Lung (tissue), 12 donors: ENCODE results near the gene STPG1. TPM values are rescaled to one million over a fixed set of nuclear protein-coding genes. Genes with fewer than 3 reads are reported as not detected.

Source experiments
- ATAC-seq: fragments of 200-7000 bp; cut with Tn5 transposase; one replicate; pipeline ENCODE4 v1.9.1; 2020; ENCODE audit warnings: moderate number of reproducible peaks; ENCODE audit not compliant: insufficient read depth, low FRiP score
- DNase-seq, 3 donors: peaks; one replicate each; pipeline ENCODE4 v3.0.0-alpha.2; 2013 to 2017
- H3K27ac ChIP-seq, 2 donors: one replicate each; pipeline ENCODE4 v1.5.1; 2013; ENCODE audit warnings: mild to moderate bottlenecking in 2 of 2, moderate library complexity in 2 of 2, control low read depth in 1 of 2, inconsistent platforms in 1 of 2, low read depth in 1 of 2, low read length in 1 of 2
- H3K27me3 ChIP-seq, 3 donors: one replicate each; pipeline ENCODE4 v1.5.1; 2013; ENCODE audit warnings: low read length in 2 of 3; ENCODE audit not compliant: control insufficient read depth in 3 of 3, insufficient read depth in 3 of 3
- H3K36me3 ChIP-seq, 4 donors: one replicate each; pipeline ENCODE4 v1.5.1; 2013; ENCODE audit warnings: low read length in 4 of 4, mild to moderate bottlenecking in 1 of 4, moderate library complexity in 1 of 4; ENCODE audit not compliant: control insufficient read depth in 4 of 4, insufficient read depth in 4 of 4
- H3K4me1 ChIP-seq, 5 donors: one replicate each; pipeline ENCODE4 v1.5.1; 2013; ENCODE audit warnings: low read length in 5 of 5, mild to moderate bottlenecking in 2 of 5, moderate library complexity in 1 of 5; ENCODE audit not compliant: control insufficient read depth in 5 of 5, insufficient read depth in 5 of 5
- H3K4me3 ChIP-seq: one replicate; pipeline ENCODE4 v1.5.1; 2013; ENCODE audit warnings: mild to moderate bottlenecking, control low read depth, moderate library complexity
- H3K9ac ChIP-seq, 2 donors: one replicate each; pipeline ENCODE4 v1.5.1; 2013; ENCODE audit warnings: low read length in 2 of 2, control low read depth in 1 of 2; ENCODE audit not compliant: insufficient read depth in 1 of 2
- H3K9me3 ChIP-seq, 4 donors: one replicate each; pipeline ENCODE4 v1.5.1; 2013; ENCODE audit warnings: low read length in 3 of 4, mild to moderate bottlenecking in 1 of 4, moderate library complexity in 1 of 4; ENCODE audit not compliant: control insufficient read depth in 4 of 4, insufficient read depth in 3 of 4
- WGBS, 2 donors: extraction: QIAGEN DNeasy Blood & Tissue Kit; methylation state at CpG; one replicate each; pipeline ENCODE4 v1.1.7; 2013; 5-methylcytosine and 5-hydroxymethylcytosine counted together
- polyA plus RNA-seq, 2 donors: library from polyadenylated mRNA; stranded (reverse); fragments of 200-250 nt; gene quantifications; one replicate each; pipeline ENCODE4 v1.2.1, GENCODE V29; 2013
- total RNA-seq, 2 donors: library from RNA; depleted of rRNA in 1 of 2; stranded (reverse); fragments of >200 nt in 1 of 2; gene quantifications; one replicate each; pipeline ENCODE4 v1.2.1, GENCODE V29; 2014 to 2021
- TF ChIP-seq, protein P1 (sequence below): IDR thresholded peaks from 2 replicates; pipeline ENCODE4 v1.5.1; 2012; ENCODE audit warnings: mild to moderate bottlenecking; ENCODE audit errors: control extremely low read depth, extremely low read depth
- donor health status: control.
- donor health status: control.
- donor health status: Bipolar disorder and iron deficiency.
- donor health status: healthy.
- donor health status: DM: yes; HTN: yes; CAD: no.

Gene STPG1
- total and polyA plus RNA-seq, 4 donors, result 6.7 to 13.5 (median 9.8) TPM

DNA sequence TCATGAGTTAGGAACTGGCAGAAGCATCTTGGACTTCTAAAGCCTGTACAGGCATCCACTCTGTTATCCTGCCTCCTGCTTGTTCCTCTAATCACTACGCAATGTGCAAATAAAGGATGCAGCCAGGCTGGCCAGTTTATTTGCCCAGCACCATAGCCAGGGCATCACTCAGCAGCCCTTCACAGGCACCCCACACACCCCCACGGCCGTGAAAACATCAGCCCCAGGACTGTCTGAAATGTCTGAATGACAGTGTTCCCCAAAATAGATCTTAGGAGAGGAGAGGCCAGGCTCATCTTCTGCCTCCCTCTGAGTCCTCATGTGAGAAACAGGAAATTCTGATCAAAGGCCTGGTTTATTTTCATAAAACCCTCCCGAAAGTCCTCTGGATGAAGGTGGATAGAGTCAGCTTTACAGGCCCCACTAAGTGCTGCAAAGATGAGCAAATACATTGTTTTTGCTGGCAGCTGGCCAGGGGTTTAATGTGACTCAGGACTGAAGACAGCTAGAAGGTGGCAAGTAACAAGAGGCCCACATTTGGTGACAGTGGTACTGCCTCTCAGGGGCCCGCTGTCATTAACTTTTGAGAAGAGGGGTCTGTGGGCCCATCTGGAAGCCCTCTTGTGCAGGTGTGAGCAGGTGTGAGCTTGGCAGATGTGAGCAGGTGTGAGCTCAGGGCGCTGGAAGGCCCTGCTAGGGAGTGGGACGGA is 61.5 kb downstream of the STPG1 start:
- no peaks in the 10 kb centered on the region for H3K4me1 ChIP-seq
- H3K36me3 ChIP-seq, result no peaks in the 10 kb centered on the region
- H3K9me3 ChIP-seq, result no peaks in the 10 kb centered on the region
- TF ChIP-seq, protein P1, sequence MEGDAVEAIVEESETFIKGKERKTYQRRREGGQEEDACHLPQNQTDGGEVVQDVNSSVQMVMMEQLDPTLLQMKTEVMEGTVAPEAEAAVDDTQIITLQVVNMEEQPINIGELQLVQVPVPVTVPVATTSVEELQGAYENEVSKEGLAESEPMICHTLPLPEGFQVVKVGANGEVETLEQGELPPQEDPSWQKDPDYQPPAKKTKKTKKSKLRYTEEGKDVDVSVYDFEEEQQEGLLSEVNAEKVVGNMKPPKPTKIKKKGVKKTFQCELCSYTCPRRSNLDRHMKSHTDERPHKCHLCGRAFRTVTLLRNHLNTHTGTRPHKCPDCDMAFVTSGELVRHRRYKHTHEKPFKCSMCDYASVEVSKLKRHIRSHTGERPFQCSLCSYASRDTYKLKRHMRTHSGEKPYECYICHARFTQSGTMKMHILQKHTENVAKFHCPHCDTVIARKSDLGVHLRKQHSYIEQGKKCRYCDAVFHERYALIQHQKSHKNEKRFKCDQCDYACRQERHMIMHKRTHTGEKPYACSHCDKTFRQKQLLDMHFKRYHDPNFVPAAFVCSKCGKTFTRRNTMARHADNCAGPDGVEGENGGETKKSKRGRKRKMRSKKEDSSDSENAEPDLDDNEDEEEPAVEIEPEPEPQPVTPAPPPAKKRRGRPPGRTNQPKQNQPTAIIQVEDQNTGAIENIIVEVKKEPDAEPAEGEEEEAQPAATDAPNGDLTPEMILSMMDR, result no peak
- ATAC-seq (no peak), DNase-seq (no peak)
- H3K27me3 ChIP-seq, result no peaks in the 10 kb centered on the region
- 77 to 90% methylated on average over 7 of the region's 7 CpGs for WGBS, 2 donors
- H3K27ac ChIP-seq, result no peak overlapping the region
- H3K9ac ChIP-seq, result no peak overlapping the region
- no peak overlapping the region for H3K4me3 ChIP-seq

DNA sequence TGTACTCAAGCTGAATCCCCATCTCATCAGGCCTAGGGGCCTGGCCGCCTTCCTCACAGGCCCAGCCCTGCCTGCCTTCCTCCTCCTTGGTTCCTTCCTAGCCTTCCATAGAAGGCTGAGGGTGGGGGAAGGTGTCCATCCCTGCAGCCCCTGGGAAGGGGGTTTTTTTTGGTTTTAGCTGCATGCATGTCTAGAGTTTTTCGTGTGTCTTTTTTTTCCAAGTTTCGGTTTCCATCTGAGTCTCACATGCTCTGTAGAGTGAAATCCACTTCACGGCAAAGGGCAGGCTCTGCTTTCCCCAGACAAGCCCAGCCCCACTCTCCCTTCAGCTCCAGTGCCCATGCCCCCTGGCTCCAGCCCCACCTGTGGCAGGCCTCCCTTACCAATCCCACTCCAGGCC is 62.3 kb downstream of the STPG1 start:
- H3K9ac ChIP-seq, result no peak overlapping the region
- ATAC-seq, result no peak
- TF ChIP-seq, protein P1, result no peak
- no peaks in the 10 kb centered on the region for H3K9me3 ChIP-seq
- no peaks in the 10 kb centered on the region for H3K27me3 ChIP-seq
- 89% methylated on average over 4 of the region's 4 CpGs for WGBS, 2 donors
- DNase-seq, result no peak
- no peaks in the 10 kb centered on the region for H3K36me3 ChIP-seq
- no peaks in the 10 kb centered on the region for H3K4me1 ChIP-seq
- no peak overlapping the region for H3K27ac ChIP-seq
- no peak overlapping the region for H3K4me3 ChIP-seq

DNA sequence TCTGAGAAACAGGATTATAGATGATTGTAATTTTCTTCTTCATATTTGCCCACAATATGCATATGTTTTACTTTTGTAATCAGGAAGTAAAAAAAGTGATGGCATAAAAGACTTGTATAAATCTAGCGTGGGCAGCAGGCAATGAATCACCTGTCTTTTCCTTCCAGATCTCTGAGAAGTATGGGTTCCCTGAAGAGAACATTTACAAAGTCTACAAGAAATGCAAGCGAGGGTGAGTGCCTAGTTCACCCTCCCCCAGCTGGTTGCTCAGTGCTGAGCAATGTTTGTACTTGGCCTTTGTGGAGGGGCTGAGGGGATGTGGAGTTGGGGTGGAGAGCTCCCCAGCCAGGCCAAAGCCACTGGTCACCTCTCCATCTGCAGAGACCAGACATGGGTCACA is 63.7 kb downstream of the STPG1 start:
- no peak overlapping the region for H3K9ac ChIP-seq
- no peaks in the 10 kb centered on the region for H3K36me3 ChIP-seq
- WGBS, 2 donors, result 74 to 77% methylated on average over 2 of the region's 2 CpGs
- DNase-seq, result no peak
- H3K9me3 ChIP-seq, result no peaks in the 10 kb centered on the region
- H3K4me1 ChIP-seq, result no peaks in the 10 kb centered on the region
- H3K4me3 ChIP-seq, result no peak overlapping the region
- no peaks in the 10 kb centered on the region for H3K27me3 ChIP-seq
- ATAC-seq, result no peak
- TF ChIP-seq, protein P1, result no peak
- no peak overlapping the region for H3K27ac ChIP-seq

DNA sequence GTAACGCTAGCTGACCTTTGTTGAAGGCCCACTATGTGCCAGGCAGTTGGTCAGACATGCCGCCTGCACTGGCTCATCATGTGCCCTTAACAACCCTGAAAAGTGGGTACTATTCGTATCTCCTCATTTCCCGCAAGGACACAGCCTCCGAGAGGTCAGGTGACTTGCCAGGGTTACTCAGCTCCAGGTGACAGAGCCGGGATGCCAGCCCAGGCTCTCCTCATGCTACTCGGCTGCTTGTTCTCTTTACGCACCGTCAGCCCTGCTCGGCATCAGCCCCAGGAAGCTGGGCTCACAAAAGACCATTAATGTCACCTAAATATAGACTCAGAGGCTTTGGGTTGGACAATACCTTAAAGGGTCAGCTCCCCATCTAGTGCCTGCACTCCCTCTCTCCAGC is 65.4 kb downstream of the STPG1 start:
- Histone ChIP-seq H3K27me3 (no peaks in the 10 kb centered on the region), H3K9me3 (no peaks in the 10 kb centered on the region), H3K36me3 (no peaks in the 10 kb centered on the region), H3K4me1 (peaks cover 0 to 2% (median 0%) of the 10 kb centered on the region in 5 donors), H3K9ac (no peak overlapping the region), H3K27ac (no peak overlapping the region), H3K4me3 (no peak overlapping the region)
- no peak for DNase-seq
- 91 to 93% methylated on average over 10 of the region's 10 CpGs for WGBS, 2 donors
- TF ChIP-seq, protein P1, result no peak
- ATAC-seq, result no peak
